ENCODE data around the gene BCKDK.
A peak's percentile ranks its signal among the peaks of the same experiment; 100 is the strongest.
"Not testable (repeated sequence)": the region's sequence is repeated elsewhere in the genome, so short reads cannot be mapped to it uniquely, and the experiment has no call there.

Gene BCKDK

GRCh38 chr16:31136822-31137499 lies 28.8 kb downstream of the BCKDK start:
- peaks cover 11% of the 10 kb centered on the region for H3K4me1 ChIP-seq (ENCODE audit: control insufficient read depth, insufficient read depth, low read length)

GRCh38 chr16:31138621-31139578 lies 30.7 kb downstream of the BCKDK start:
- Histone ChIP-seq H3K9me3 (ENCODE audit: control insufficient read depth in 2 of 2, low read length in 2 of 2) (no peaks in the 10 kb centered on the region), H3K36me3 (ENCODE audit: control insufficient read depth in 2 of 2, insufficient read depth in 2 of 2, low read length in 2 of 2) (no peaks in the 10 kb centered on the region), H3K4me1 (ENCODE audit: control insufficient read depth, insufficient read depth, low read length) (peaks cover 19% of the 10 kb centered on the region), H3K27ac (ENCODE audit: low read length) (no peak overlapping the region), H3K9ac (ENCODE audit: low read length in 2 of 2) (no peak overlapping the region), H3K4me3 (ENCODE audit: low read length in 2 of 2) (no peak overlapping the region), H3K27me3 (ENCODE audit: control insufficient read depth in 1 of 2, insufficient read depth in 2 of 2, low read length in 2 of 2) (peaks cover 12 to 14% of the 10 kb centered on the region in 2 donors)

More at GRCh38 chr16:31136822-31137499, 28.8 kb downstream of the BCKDK start:
- H3K9me3 ChIP-seq (ENCODE audit: control insufficient read depth in 2 of 2, low read length in 2 of 2); H3K4me3 ChIP-seq (ENCODE audit: low read length in 2 of 2); H3K36me3 ChIP-seq (ENCODE audit: control insufficient read depth in 2 of 2, insufficient read depth in 2 of 2, low read length in 2 of 2); H3K27ac ChIP-seq (ENCODE audit: low read length); H3K9ac ChIP-seq (ENCODE audit: low read length in 2 of 2): not testable (repeated sequence)
- H3K27me3 ChIP-seq (ENCODE audit: control insufficient read depth in 1 of 2, insufficient read depth in 2 of 2, low read length in 2 of 2) = peaks cover 12 to 14% of the 10 kb centered on the region in 2 donors

GRCh38 chr16:31141071-31141469 lies 32.9 kb downstream of the BCKDK start:
- H3K9me3 ChIP-seq (ENCODE audit: control insufficient read depth in 2 of 2, low read length in 2 of 2); H3K36me3 ChIP-seq (ENCODE audit: control insufficient read depth in 2 of 2, insufficient read depth in 2 of 2, low read length in 2 of 2); H3K9ac ChIP-seq (ENCODE audit: low read length in 2 of 2); H3K27me3 ChIP-seq (ENCODE audit: control insufficient read depth in 1 of 2, insufficient read depth in 2 of 2, low read length in 2 of 2): not testable (repeated sequence)
- Histone ChIP-seq H3K4me3 (ENCODE audit: low read length in 2 of 2) (peak overlapping the region in 1 of 2 donors; percentile 71), H3K27ac (ENCODE audit: low read length) (peak overlapping the region; percentile 75), H3K4me1 (ENCODE audit: control insufficient read depth, insufficient read depth, low read length) (peaks cover 19% of the 10 kb centered on the region)

GRCh38 chr16:31141489-31142108 lies 33.4 kb downstream of the BCKDK start:
- peaks cover 0 to 4% of the 10 kb centered on the region in 2 donors for H3K27me3 ChIP-seq (ENCODE audit: control insufficient read depth in 1 of 2, insufficient read depth in 2 of 2, low read length in 2 of 2)
- H3K9me3 ChIP-seq (ENCODE audit: control insufficient read depth in 2 of 2, low read length in 2 of 2) = no peaks in the 10 kb centered on the region
- H3K4me1 ChIP-seq (ENCODE audit: control insufficient read depth, insufficient read depth, low read length) = peaks cover 19% of the 10 kb centered on the region
- peak overlapping the region; percentile 75 for H3K27ac ChIP-seq (ENCODE audit: low read length)
- H3K4me3 ChIP-seq (ENCODE audit: low read length in 2 of 2) = peak overlapping the region; percentile 65 to 71
- H3K9ac ChIP-seq (ENCODE audit: low read length in 2 of 2) = peak overlapping the region; percentile 48 to 60
- H3K36me3 ChIP-seq (ENCODE audit: control insufficient read depth in 2 of 2, insufficient read depth in 2 of 2, low read length in 2 of 2) = no peaks in the 10 kb centered on the region

GRCh38 chr16:31142109-31143010 lies 34.2 kb downstream of the BCKDK start:
- Histone ChIP-seq H3K9me3 (ENCODE audit: control insufficient read depth in 2 of 2, low read length in 2 of 2) (no peaks in the 10 kb centered on the region), H3K27ac (ENCODE audit: low read length) (peak overlapping the region; percentile 75), H3K36me3 (ENCODE audit: control insufficient read depth in 2 of 2, insufficient read depth in 2 of 2, low read length in 2 of 2) (no peaks in the 10 kb centered on the region), H3K4me1 (ENCODE audit: control insufficient read depth, insufficient read depth, low read length) (peaks cover 19% of the 10 kb centered on the region), H3K9ac (ENCODE audit: low read length in 2 of 2) (peak overlapping the region; percentile 60 to 66), H3K27me3 (ENCODE audit: control insufficient read depth in 1 of 2, insufficient read depth in 2 of 2, low read length in 2 of 2) (peaks cover 6 to 7% of the 10 kb centered on the region in 2 donors), H3K4me3 (ENCODE audit: low read length in 2 of 2) (peak overlapping the region; percentile 65 to 74)

GRCh38 chr16:31143011-31143693 lies 35.0 kb downstream of the BCKDK start:
- H3K4me3 ChIP-seq (ENCODE audit: low read length in 2 of 2) = peak overlapping the region; percentile 59 to 74
- H3K27me3 ChIP-seq (ENCODE audit: control insufficient read depth in 1 of 2, insufficient read depth in 2 of 2, low read length in 2 of 2) = peaks cover 11 to 13% of the 10 kb centered on the region in 2 donors
- H3K9ac ChIP-seq (ENCODE audit: low read length in 2 of 2) = peak overlapping the region; percentile 51 to 66
- H3K9me3 ChIP-seq (ENCODE audit: control insufficient read depth in 2 of 2, low read length in 2 of 2) = no peaks in the 10 kb centered on the region
- no peak overlapping the region for H3K27ac ChIP-seq (ENCODE audit: low read length)
- H3K4me1 ChIP-seq (ENCODE audit: control insufficient read depth, insufficient read depth, low read length) = peaks cover 19% of the 10 kb centered on the region
- H3K36me3 ChIP-seq (ENCODE audit: control insufficient read depth in 2 of 2, insufficient read depth in 2 of 2, low read length in 2 of 2) = no peaks in the 10 kb centered on the region

- H3K4me3 ChIP-seq (ENCODE audit: low read length in 2 of 2) = no peak overlapping the region
- H3K9me3 ChIP-seq (ENCODE audit: control insufficient read depth in 2 of 2, low read length in 2 of 2) = no peaks in the 10 kb centered on the region
- peaks cover 19% of the 10 kb centered on the region for H3K4me1 ChIP-seq (ENCODE audit: control insufficient read depth, insufficient read depth, low read length)
- H3K27me3 ChIP-seq (ENCODE audit: control insufficient read depth in 1 of 2, insufficient read depth in 2 of 2, low read length in 2 of 2) = peaks cover 14 to 18% of the 10 kb centered on the region in 2 donors
- no peak overlapping the region for H3K9ac ChIP-seq (ENCODE audit: low read length in 2 of 2)
- no peak overlapping the region for H3K27ac ChIP-seq (ENCODE audit: low read length)
- H3K36me3 ChIP-seq (ENCODE audit: control insufficient read depth in 2 of 2, insufficient read depth in 2 of 2, low read length in 2 of 2) = no peaks in the 10 kb centered on the region
These were observed 35.5 kb downstream of the BCKDK start for GRCh38 chr16:31143694-31144148.

GRCh38 chr16:31144418-31144817 lies 36.2 kb downstream of the BCKDK start:
- not testable (repeated sequence) for H3K9ac ChIP-seq (ENCODE audit: low read length in 2 of 2)

GRCh38 chr16:31145398-31145990 lies 37.3 kb downstream of the BCKDK start:
- no peak overlapping the region for H3K9ac ChIP-seq (ENCODE audit: low read length in 2 of 2)
- no peaks in the 10 kb centered on the region for H3K36me3 ChIP-seq (ENCODE audit: control insufficient read depth in 2 of 2, insufficient read depth in 2 of 2, low read length in 2 of 2)
- no peak overlapping the region for H3K4me3 ChIP-seq (ENCODE audit: low read length in 2 of 2)
- no peaks in the 10 kb centered on the region for H3K9me3 ChIP-seq (ENCODE audit: control insufficient read depth in 2 of 2, low read length in 2 of 2)
- peaks cover 14 to 18% of the 10 kb centered on the region in 2 donors for H3K27me3 ChIP-seq (ENCODE audit: control insufficient read depth in 1 of 2, insufficient read depth in 2 of 2, low read length in 2 of 2)
- peaks cover 16% of the 10 kb centered on the region for H3K4me1 ChIP-seq (ENCODE audit: control insufficient read depth, insufficient read depth, low read length)
- H3K27ac ChIP-seq (ENCODE audit: low read length) = no peak overlapping the region

More at GRCh38 chr16:31144418-31144817, 36.2 kb downstream of the BCKDK start:
- not testable (repeated sequence) for H3K4me3 ChIP-seq (ENCODE audit: low read length in 2 of 2); H3K27ac ChIP-seq (ENCODE audit: low read length); H3K9me3 ChIP-seq (ENCODE audit: control insufficient read depth in 2 of 2, low read length in 2 of 2); H3K36me3 ChIP-seq (ENCODE audit: control insufficient read depth in 2 of 2, insufficient read depth in 2 of 2, low read length in 2 of 2)
- Histone ChIP-seq H3K27me3 (ENCODE audit: control insufficient read depth in 1 of 2, insufficient read depth in 2 of 2, low read length in 2 of 2) (peaks cover 14 to 18% of the 10 kb centered on the region in 2 donors), H3K4me1 (ENCODE audit: control insufficient read depth, insufficient read depth, low read length) (peaks cover 19% of the 10 kb centered on the region)
